HCT116 (cell line): Measurements from ENCODE around the gene PHACTR1.

Experiments
- CEBPB ChIP-seq: IDR thresholded peaks from 2 replicates; pipeline ENCODE4 v1.6.1; 2012; ENCODE audit warnings: low read depth
- EGR1 ChIP-seq: IDR thresholded peaks from 2 replicates; pipeline ENCODE4 v1.6.1; 2012; ENCODE audit warnings: low read depth
- POLR2A ChIP-seq: IDR thresholded peaks from 2 replicates; pipeline ENCODE4 v1.7.0; 2011; ENCODE audit warnings: borderline replicate concordance; ENCODE audit not compliant: insufficient read depth, insufficient read length; ENCODE audit errors: extremely low read depth
- POLR2AphosphoS5 ChIP-seq: IDR thresholded peaks from 2 replicates; pipeline ENCODE4 v1.6.1; 2011; ENCODE audit warnings: mild to moderate bottlenecking, low read depth, low read length, moderate library complexity
- SP1 ChIP-seq: IDR thresholded peaks from 2 replicates; pipeline ENCODE4 v1.6.1; 2012; ENCODE audit warnings: low read depth
- YY1 ChIP-seq: IDR thresholded peaks from 2 replicates; pipeline ENCODE4 v1.6.1; 2011; ENCODE audit warnings: low read length, low read depth, moderate library complexity, mild to moderate bottlenecking; ENCODE audit not compliant: insufficient replicate concordance; ENCODE audit errors: extremely low read depth
- TF ChIP-seq, protein P1 (sequence below), 3 experiments: fragments of 200-600 bp in 1 of 3; sonication (generic) in 1 of 3; IDR thresholded peaks in 2 of 3; conservative IDR thresholded peaks in 1 of 3; 2 replicates each; pipeline ENCODE4 v1.5.1; 2012 to 2017; ENCODE audit warnings: low read depth in 2 of 3, low read length in 2 of 3, antibody characterized with exemption in 1 of 3, borderline replicate concordance in 1 of 3, control low read depth in 1 of 3, mild to moderate bottlenecking in 1 of 3, mixed read lengths in 1 of 3, mixed run types in 1 of 3, moderate library complexity in 1 of 3; ENCODE audit not compliant: insufficient read depth in 1 of 3
- TF ChIP-seq, protein P2 (sequence below): IDR thresholded peaks from 2 replicates; pipeline ENCODE4 v1.6.1; 2012

DNA sequence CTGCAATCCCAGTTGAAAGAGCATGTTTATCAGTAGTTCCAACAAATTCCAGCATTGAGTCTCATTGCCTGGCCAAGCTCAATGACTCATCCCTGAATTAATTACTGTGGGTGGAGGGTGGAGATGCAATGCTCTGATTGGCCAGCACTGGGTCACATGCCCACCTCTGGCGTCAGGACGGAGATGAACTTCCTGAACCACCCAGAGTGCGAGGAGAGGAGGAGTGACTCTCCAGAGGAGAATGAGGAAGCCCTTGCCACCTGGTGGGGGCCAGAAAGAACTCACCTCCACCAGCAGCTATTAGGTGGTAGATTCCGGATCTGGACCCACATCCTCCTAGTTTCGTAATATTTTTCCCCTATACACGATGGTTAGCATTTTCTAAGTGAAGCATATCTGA lies 327.8 kb downstream of the PHACTR1 start:
- TF ChIP-seq POLR2AphosphoS5, result no peak
- TF ChIP-seq, protein P1, sequence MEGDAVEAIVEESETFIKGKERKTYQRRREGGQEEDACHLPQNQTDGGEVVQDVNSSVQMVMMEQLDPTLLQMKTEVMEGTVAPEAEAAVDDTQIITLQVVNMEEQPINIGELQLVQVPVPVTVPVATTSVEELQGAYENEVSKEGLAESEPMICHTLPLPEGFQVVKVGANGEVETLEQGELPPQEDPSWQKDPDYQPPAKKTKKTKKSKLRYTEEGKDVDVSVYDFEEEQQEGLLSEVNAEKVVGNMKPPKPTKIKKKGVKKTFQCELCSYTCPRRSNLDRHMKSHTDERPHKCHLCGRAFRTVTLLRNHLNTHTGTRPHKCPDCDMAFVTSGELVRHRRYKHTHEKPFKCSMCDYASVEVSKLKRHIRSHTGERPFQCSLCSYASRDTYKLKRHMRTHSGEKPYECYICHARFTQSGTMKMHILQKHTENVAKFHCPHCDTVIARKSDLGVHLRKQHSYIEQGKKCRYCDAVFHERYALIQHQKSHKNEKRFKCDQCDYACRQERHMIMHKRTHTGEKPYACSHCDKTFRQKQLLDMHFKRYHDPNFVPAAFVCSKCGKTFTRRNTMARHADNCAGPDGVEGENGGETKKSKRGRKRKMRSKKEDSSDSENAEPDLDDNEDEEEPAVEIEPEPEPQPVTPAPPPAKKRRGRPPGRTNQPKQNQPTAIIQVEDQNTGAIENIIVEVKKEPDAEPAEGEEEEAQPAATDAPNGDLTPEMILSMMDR (IDR thresholded peaks at IDR 0.05 in 2 of 3, conservative IDR thresholded peaks at IDR 0.05 in 1 of 3; ENCODE audit: borderline replicate concordance in 1 of 3, insufficient read depth in 1 of 3, low read depth in 2 of 3, low read length in 2 of 3), result no peak
- no peak for TF ChIP-seq EGR1
- TF ChIP-seq YY1, result no peak
- no peak for TF ChIP-seq POLR2A
- peak; percentile 50; the same call in 1 of the 2 replicates for TF ChIP-seq SP1
- TF ChIP-seq, protein P2, sequence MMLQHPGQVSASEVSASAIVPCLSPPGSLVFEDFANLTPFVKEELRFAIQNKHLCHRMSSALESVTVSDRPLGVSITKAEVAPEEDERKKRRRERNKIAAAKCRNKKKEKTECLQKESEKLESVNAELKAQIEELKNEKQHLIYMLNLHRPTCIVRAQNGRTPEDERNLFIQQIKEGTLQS, result no peak
- TF ChIP-seq CEBPB, result no peak
